Bronchial epithelial cell (primary cell): ENCODE data around the gene STAG1. TPM values are rescaled to one million over a fixed set of nuclear protein-coding genes. Genes with fewer than 3 reads are reported as not detected.
"Not testable (repeated sequence)": the region's sequence is repeated elsewhere in the genome, so short reads cannot be mapped to it uniquely, and the experiment has no call there.

ENCODE experiments used
- DNase-seq: peaks from one replicate; pipeline ENCODE4 v3.0.0-alpha.2; 2010; ENCODE audit warnings: low read depth
- FAIRE-seq: peaks from 2 replicates; lab custom pipeline; 2011; peaks lifted over from hg19 to GRCh38; lab: Jason Lieb, UNC
- H3K27me3 ChIP-seq: 2 replicates; pipeline ENCODE4 v1.5.1; 2011; ENCODE audit warnings: low read length; ENCODE audit not compliant: control insufficient read depth, insufficient read depth
- H3K36me3 ChIP-seq: 2 replicates; pipeline ENCODE4 v1.5.1; 2011; ENCODE audit warnings: low read length; ENCODE audit not compliant: control insufficient read depth, insufficient read depth
- H3K4me3 ChIP-seq: 2 replicates; pipeline ENCODE4 v1.5.1; 2011; ENCODE audit warnings: mild to moderate bottlenecking, low read depth, low read length, control low read depth
- CTCF ChIP-seq: IDR thresholded peaks from 2 replicates; pipeline ENCODE4 v1.5.1; 2011; ENCODE audit warnings: mild to moderate bottlenecking, moderate library complexity, low read length, control low read depth, inconsistent platforms; ENCODE audit not compliant: insufficient read depth, severe bottlenecking
- total RNA-seq: library from RNA; depleted of rRNA; stranded (reverse); fragments of >200 nt; gene quantifications from 2 replicates; pipeline ENCODE4 v1.2.1, GENCODE V29; 2014

The STAG1 gene
- total RNA-seq, 1 donor from 2014 or later: 26.3 TPM

- DNase-seq (no peak), FAIRE-seq (no peak)
- Histone ChIP-seq H3K4me3 (no peak overlapping the region), H3K27me3 (no peaks in the 10 kb centered on the region), H3K36me3 (peaks cover 1% of the 10 kb centered on the region)
- no peak for TF ChIP-seq CTCF
Observed at GRCh38 chr3:136740351-136740958, 11.7 kb downstream of the STAG1 start.

- not testable (repeated sequence) for FAIRE-seq, H3K27me3 ChIP-seq, H3K36me3 ChIP-seq, DNase-seq, H3K4me3 ChIP-seq
Observed at GRCh38 chr3:136736950-136737349, 15.2 kb downstream of the STAG1 start.

DNA sequence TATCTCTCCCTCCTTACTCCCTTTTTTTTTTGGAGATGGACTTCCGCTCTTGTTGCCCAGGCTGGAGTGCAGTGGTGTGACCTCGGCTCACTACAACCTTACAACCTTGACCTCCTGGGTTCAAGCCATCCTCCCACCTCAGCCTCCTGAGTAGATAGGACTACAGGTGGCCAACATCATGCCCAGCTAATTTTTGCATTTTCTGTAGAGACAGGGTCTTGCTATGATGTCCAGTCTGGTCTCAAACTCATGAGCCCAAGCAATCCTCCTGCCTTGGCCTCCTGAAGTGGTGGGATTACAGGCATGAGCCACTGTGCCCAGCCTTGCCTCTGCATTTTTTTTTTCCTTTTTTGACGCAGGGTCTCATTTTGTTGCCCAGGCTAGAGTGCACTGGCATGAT, 17.1 kb downstream of the STAG1 start:
- no peak for FAIRE-seq
- Histone ChIP-seq H3K4me3 (no peak overlapping the region), H3K36me3 (peaks cover 1% of the 10 kb centered on the region), H3K27me3 (no peaks in the 10 kb centered on the region)
- no peak for DNase-seq
- no peak for TF ChIP-seq CTCF

DNA sequence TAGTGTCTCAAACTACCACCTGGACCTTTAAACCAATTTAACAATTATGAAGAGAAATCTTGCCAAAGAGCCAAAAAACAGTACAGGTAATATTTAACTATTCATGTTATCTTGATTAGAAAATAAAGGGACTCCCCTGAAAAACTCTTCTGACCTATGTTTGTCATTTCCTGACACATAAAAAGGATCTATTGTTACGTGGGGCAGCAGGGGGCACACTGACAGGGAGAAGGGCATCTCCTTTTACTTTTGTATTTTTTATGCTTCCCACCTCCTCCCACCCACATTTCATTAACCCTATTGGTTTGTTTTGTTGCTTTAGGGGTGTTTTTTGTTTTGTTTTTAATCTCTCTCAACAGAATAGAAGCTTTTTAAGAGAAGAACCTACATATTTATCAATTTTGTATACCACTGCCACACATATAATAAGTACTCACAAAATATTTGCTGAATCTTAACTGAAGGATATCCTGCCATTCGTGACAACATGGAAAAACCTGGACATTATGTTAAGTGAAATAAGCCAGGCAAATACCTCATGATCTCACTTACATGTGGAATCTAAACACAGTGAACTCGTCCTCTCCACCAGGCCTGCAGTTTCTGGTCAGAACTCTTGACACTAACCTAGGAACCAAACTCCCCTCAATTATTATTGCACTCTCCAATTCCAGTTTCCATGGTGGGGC, 17.7 kb downstream of the STAG1 start:
- DNase-seq (no peak), FAIRE-seq (no peak)
- no peaks in the 10 kb centered on the region for H3K27me3 ChIP-seq
- no peak overlapping the region for H3K4me3 ChIP-seq
- peaks cover 1% of the 10 kb centered on the region for H3K36me3 ChIP-seq
- TF ChIP-seq CTCF: no peak

- no peaks in the 10 kb centered on the region for H3K27me3 ChIP-seq
- FAIRE-seq: no peak
- H3K4me3 ChIP-seq: no peak overlapping the region
- TF ChIP-seq CTCF: no peak
- H3K36me3 ChIP-seq: peaks cover 1% of the 10 kb centered on the region
- peak; percentile 28 for DNase-seq
Observed at GRCh38 chr3:136733317-136733833, 18.8 kb downstream of the STAG1 start.

- FAIRE-seq (no peak), DNase-seq (peak; percentile 57)
- Histone ChIP-seq H3K27me3 (no peaks in the 10 kb centered on the region), H3K4me3 (no peak overlapping the region), H3K36me3 (peaks cover 1% of the 10 kb centered on the region)
- TF ChIP-seq CTCF: no peak
Observed at GRCh38 chr3:136731274-136731884, 20.8 kb downstream of the STAG1 start.
